GM12875 (cell line): ENCODE data around the gene NEMP1.

Experiments used
- H3K4me3 ChIP-seq: one replicate; pipeline ENCODE4 v1.5.1; 2011; ENCODE audit warnings: low read depth, low read length, control low read depth
- CTCF ChIP-seq: IDR thresholded peaks from 2 replicates; pipeline ENCODE4 v1.5.1; 2011; ENCODE audit warnings: low read depth, mild to moderate bottlenecking, control low read depth, inconsistent platforms, low read length, moderate library complexity, borderline replicate concordance; ENCODE audit not compliant: insufficient read depth

The NEMP1 gene

GRCh38 chr12:57111031-57111734, 32.6 kb upstream of the NEMP1 start, which contains the start of gene STAT6:
Gene STAT6 (minus strand): TSS chr12:57111362. CDS start chr12:57108278, 3,084 bp downstream.
- H3K4me3 ChIP-seq, result peak within 1 kb of the TSS; percentile 85
- TF ChIP-seq CTCF, result no peak

DNA sequence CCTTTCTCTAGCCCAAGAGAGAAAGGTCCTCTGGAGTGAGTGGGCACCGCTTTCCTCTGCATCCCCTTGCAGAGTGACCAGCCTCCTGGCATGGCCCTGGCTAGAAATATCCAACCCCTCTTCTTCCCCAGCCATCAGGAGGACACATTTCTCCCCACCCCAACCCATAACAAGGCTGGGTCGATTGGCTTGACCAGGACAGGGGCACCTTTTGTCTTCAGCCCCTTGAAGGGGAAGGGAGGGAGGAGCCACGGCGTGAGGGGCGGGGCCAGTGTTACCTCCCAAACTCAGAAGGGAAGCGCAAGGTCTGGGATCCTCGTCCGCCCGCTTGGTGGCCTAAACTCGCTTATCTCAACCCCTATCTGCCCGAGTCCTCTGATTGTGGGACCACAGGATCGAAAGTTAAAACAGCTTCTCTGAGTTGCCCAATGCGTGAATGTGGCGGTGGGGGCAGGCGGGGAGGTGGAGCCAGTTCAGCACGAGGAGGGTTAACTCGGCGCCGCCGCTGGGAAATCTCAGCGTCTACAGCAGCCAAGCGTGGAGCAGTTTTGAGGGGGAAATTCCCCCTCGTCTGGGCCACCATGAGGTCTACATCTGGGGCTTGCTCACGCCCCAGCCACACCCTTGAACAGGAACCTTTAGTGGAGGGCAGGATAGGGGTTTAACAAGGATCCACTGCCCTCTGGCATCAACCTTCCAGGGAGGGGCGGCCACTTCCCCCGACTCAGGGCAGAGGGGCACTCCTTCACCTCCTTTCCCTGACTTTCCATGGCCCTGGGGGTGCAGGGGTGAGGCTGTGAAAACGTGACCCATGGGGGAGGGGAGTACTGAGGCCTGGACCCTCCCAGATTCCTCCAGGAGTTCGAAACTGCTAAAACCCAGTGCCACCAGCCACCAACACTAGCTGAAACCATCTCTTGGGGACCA, 31.8 kb upstream of the NEMP1 start:
- peak overlapping the region; percentile 85 for H3K4me3 ChIP-seq
- TF ChIP-seq CTCF, result 0 out of 2 replicates have a peak, but pooled peaks have one; percentile 4

DNA sequence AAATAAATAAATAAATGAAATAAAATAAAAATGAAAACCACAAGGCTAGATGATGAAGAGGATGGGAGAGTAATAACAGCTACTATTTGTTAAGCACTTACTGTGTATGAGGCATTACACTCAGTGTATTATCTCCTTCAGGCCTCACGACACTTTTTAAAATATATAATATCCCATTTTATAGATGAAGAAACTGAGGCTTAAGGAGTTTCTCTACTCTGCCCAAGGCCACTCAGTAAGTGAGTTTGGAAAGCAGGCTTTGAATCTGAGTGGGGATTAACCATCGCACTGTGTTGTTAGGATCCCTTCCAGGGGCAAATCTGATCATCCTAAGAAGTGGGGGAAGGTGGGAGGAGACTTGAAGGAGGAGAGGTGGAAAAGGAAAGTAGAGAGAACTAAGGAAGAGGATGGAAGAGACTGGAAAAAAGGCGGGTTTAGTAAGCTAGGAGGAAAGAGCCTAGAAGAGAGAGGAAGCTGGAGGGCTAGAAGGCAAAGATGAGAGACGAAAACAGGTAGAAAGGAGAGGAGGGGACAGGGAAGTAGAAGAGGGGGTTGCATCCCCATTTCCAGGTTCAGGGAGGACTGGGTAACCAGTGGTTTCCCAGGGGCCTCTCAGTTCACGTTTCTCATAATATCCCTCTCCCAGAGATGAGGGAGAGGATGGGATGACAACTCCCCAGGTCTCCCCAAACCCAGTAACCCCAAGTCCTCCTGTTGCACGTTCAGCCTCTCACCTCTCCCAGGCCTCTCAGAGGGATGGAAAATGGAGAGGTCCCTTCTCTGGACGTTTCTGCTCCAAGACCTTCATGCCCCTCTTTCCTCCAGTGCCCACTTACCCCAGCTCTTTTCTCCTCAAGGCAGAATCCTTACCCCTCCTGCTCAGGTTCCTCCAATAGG, 30.9 kb upstream of the NEMP1 start:
- no peak for TF ChIP-seq CTCF
- H3K4me3 ChIP-seq, result peak overlapping the region; percentile 85

- TF ChIP-seq CTCF, result no peak
- no peak overlapping the region for H3K4me3 ChIP-seq
These were observed 29.0 kb upstream of the NEMP1 start for GRCh38 chr12:57107456-57108155.

- no peak overlapping the region for H3K4me3 ChIP-seq
These were observed 27.6 kb upstream of the NEMP1 start for GRCh38 chr12:57106021-57106708.

More at GRCh38 chr12:57106021-57106708, 27.6 kb upstream of the NEMP1 start:
- TF ChIP-seq CTCF, result no peak
